HepG2 (cell line): ENCODE data around the gene PTPRU. TPM values are rescaled to one million over a fixed set of nuclear protein-coding genes. Genes with fewer than 3 reads are reported as not detected.

Experiments used
- ATAC-seq: fragments of 200-7000 bp; cut with Tn5 transposase; 3 replicates; pipeline ENCODE4 v1.9.1; 2020; ENCODE audit warnings: mild to moderate bottlenecking, moderate library complexity
- BruUV-seq: library from RNA; stranded (reverse); fragments of 400-500 nt; replicated peaks from 2 replicates; lab custom pipeline; 2021; lab: Mats Ljungman, UMichigan
- CTCF ChIA-PET: fragments of 300-600 bp; formaldehyde crosslinking; extraction: SDS; loops from one replicate; lab custom pipeline; 2021; ENCODE audit warnings: low total read pairs, inconsistent platforms, low intra/inter-chr PET ratio; lab: Yijun Ruan, JAX
- POLR2A ChIA-PET: fragments of 350-600 bp; sonication (Branson Sonifier 250); formaldehyde crosslinking; loops from one replicate; lab custom pipeline; 2020; ENCODE audit warnings: antibody characterized with exemption, inconsistent platforms; lab: Yijun Ruan, JAX
- DNase-seq: peaks from one replicate; pipeline ENCODE4 v3.0.0-alpha.2; 2015; ENCODE audit warnings: low spot score
- FAIRE-seq: peaks from 3 replicates; lab custom pipeline; 2011; peaks lifted over from hg19 to GRCh38; lab: Jason Lieb, UNC
- H2AFZ ChIP-seq: one replicate; pipeline ENCODE4 v1.6.1; 2011; ENCODE audit warnings: low read length, inconsistent platforms
- H3K27ac ChIP-seq: fragments of 300-600 bp; 3 replicates; pipeline ENCODE4 v1.8.0; 2011; ENCODE audit warnings: mixed run types, mild to moderate bottlenecking, mixed read lengths, low read length, inconsistent platforms; ENCODE audit not compliant: insufficient read depth; ENCODE audit errors: extremely low read length
- H3K27me3 ChIP-seq, 2 experiments: fragments of 200-600 bp in 1 of 2; 2 replicates in 1 of 2; 3 replicates in 1 of 2; pipeline versions ENCODE4 v1.6.0 to v1.8.0; 2011; ENCODE audit warnings: low read length in 2 of 2, mild to moderate bottlenecking in 2 of 2, moderate library complexity in 2 of 2, inconsistent platforms in 1 of 2; ENCODE audit not compliant: insufficient read depth in 2 of 2, control insufficient read depth in 1 of 2
- H3K36me3 ChIP-seq, 2 experiments: fragments of 200-600 bp in 1 of 2; replicated peaks in 1 of 2; 2 replicates in 1 of 2; 3 replicates in 1 of 2; pipeline versions ENCODE4 v1.5.1 to v1.8.0; 2011; ENCODE audit warnings: low read length in 2 of 2, inconsistent platforms in 1 of 2; ENCODE audit not compliant: insufficient read depth in 2 of 2, control insufficient read depth in 1 of 2
- H3K4me1 ChIP-seq: 2 replicates; pipeline ENCODE4 v1.5.1; 2012; ENCODE audit warnings: low read length, inconsistent platforms; ENCODE audit not compliant: insufficient read depth
- H3K4me2 ChIP-seq: 2 replicates; pipeline ENCODE4 v1.6.0; 2011; ENCODE audit warnings: low read depth, low read length, inconsistent platforms
- H3K4me3 ChIP-seq, 3 experiments: fragments of 200-600 bp in 1 of 3; sonication (generic), shearing (Covaris generic) in 1 of 3; replicated peaks in 1 of 3; 2 replicates each; pipeline ENCODE4 v1.5.1; 2011 to 2016; ENCODE audit warnings: low read length in 3 of 3, inconsistent platforms in 2 of 3, low read depth in 2 of 3, mild to moderate bottlenecking in 2 of 3, control low read depth in 1 of 3, mixed read lengths in 1 of 3; ENCODE audit not compliant: insufficient read depth in 1 of 3
- H3K79me2 ChIP-seq: one replicate; pipeline ENCODE4 v1.6.1; 2011; ENCODE audit warnings: low read length, inconsistent platforms; ENCODE audit not compliant: insufficient read depth
- H3K9ac ChIP-seq: 2 replicates; pipeline ENCODE4 v1.6.0; 2011; ENCODE audit warnings: mild to moderate bottlenecking, low read depth, low read length, inconsistent platforms; ENCODE audit not compliant: insufficient read depth
- H3K9me3 ChIP-seq: 2 replicates; pipeline ENCODE4 v1.5.1; 2012; ENCODE audit warnings: mild to moderate bottlenecking, low read length
- H4K20me1 ChIP-seq: 2 replicates; pipeline ENCODE4 v1.6.0; 2011; ENCODE audit warnings: inconsistent platforms, mild to moderate bottlenecking, low read length, moderate library complexity; ENCODE audit not compliant: insufficient read depth
- BCL6 ChIP-seq: IDR thresholded peaks from 2 replicates; pipeline ENCODE4 v1.6.1; 2016; ENCODE audit warnings: missing genetic modification reagents, missing compliant biosample characterization
- JDP2 ChIP-seq: sonication (generic); formaldehyde crosslinking; IDR thresholded peaks from 2 replicates; pipeline ENCODE4 v1.8.1; 2022; ENCODE audit warnings: missing genetic modification reagents, borderline replicate concordance
- KDM2A ChIP-seq: sonication (generic); formaldehyde crosslinking; IDR thresholded peaks from 2 replicates; pipeline ENCODE4 v1.4.0; 2020; ENCODE audit warnings: low read depth, missing genetic modification reagents, borderline replicate concordance
- NR2F2 ChIP-seq: IDR thresholded peaks from 2 replicates; pipeline ENCODE4 v1.6.1; 2012; ENCODE audit warnings: low read depth, inconsistent platforms, borderline replicate concordance
- SATB2 ChIP-seq: sonication (generic); formaldehyde crosslinking; IDR thresholded peaks from 2 replicates; pipeline ENCODE4 v1.5.0; 2020; ENCODE audit warnings: missing genetic modification reagents
- SOX13 ChIP-seq, 3 experiments: fragments of 450-650 bp in 1 of 3; sonication (generic) in 1 of 3; formaldehyde crosslinking in 1 of 3; IDR thresholded peaks in 2 of 3; conservative IDR thresholded peaks in 1 of 3; 2 replicates each; pipeline versions ENCODE4 v1.5.0 to v1.6.1; 2016 to 2020; ENCODE audit warnings: antibody characterized with exemption in 1 of 3, mild to moderate bottlenecking in 1 of 3, missing compliant biosample characterization in 1 of 3, missing genetic modification reagents in 1 of 3, moderate library complexity in 1 of 3
- TRIM24 ChIP-seq: sonication (generic); formaldehyde crosslinking; IDR thresholded peaks from 2 replicates; pipeline ENCODE4 v1.8.0; 2022; ENCODE audit warnings: mild to moderate bottlenecking, missing genetic modification reagents
- WGBS: methylation state at CpG from one replicate; pipeline ENCODE4 v1.1.6; 2017; ENCODE audit warnings: low lambda C conversion rate; 5-methylcytosine and 5-hydroxymethylcytosine counted together
- in situ Hi-C: cut with HindIII; loops from 2 replicates; pipeline ENCODE4 v1.10.0; 2017; ENCODE audit warnings: low pct_unique_long_range_greater_than_20kb; ENCODE audit not compliant: extremely low pct_ligation_motif_present
- intact Hi-C: fragments of 100-400 bp; cut with micrococcal nuclease; formaldehyde crosslinking; loops from one replicate; pipeline ENCODE4 v1.10.0; 2022; ENCODE audit not compliant: unreplicated experiment
- polyA plus RNA-seq, 8 experiments: library from polyadenylated mRNA; depleted of rRNA in 3 of 8; stranded (reverse) in 7 of 8; unstranded in 1 of 8; fragments of >200 nt; fragmentation: Illumina TruSeq in 4 of 8; extraction: Trizol in 4 of 8; gene quantifications; 2 replicates each; pipeline versions ENCODE4 v1.2.1 to v1.2.3, GENCODE V29; 2011 to 2016; ENCODE audit warnings: low read depth in 4 of 8, missing spikeins in 1 of 8, mixed read lengths in 1 of 8; ENCODE audit not compliant: insufficient read depth in 1 of 8
- total RNA-seq, 5 experiments: library from RNA; depleted of rRNA; stranded (reverse); fragments of >200 nt; fragmentation: Illumina TruSeq; extraction: Trizol; gene quantifications; 2 replicates each; pipeline ENCODE4 v1.2.3, GENCODE V29; 2016; ENCODE audit warnings: low read depth in 1 of 5
- TF ChIP-seq, protein P1 (sequence below): IDR thresholded peaks from 2 replicates; pipeline ENCODE4 v1.4.0; 2020; ENCODE audit warnings: mild to moderate bottlenecking, missing genetic modification reagents
- TF ChIP-seq, protein P2 (sequence below): sonication (generic); formaldehyde crosslinking; IDR thresholded peaks from 2 replicates; pipeline ENCODE4 v1.4.0; 2020; ENCODE audit warnings: missing genetic modification reagents, borderline replicate concordance
- TF ChIP-seq, protein P3 (sequence below): sonication (generic); formaldehyde crosslinking; conservative IDR thresholded peaks from 2 replicates; pipeline ENCODE4 v1.4.0; 2020; ENCODE audit warnings: mild to moderate bottlenecking, missing genetic modification reagents, moderate library complexity
- TF ChIP-seq, protein P4 (sequence below): sonication (generic); formaldehyde crosslinking; IDR thresholded peaks from 2 replicates; pipeline ENCODE4 v1.4.0; 2020; ENCODE audit warnings: mild to moderate bottlenecking, missing genetic modification reagents

Gene PTPRU
- total and polyA plus RNA-seq, 2 of the 13 experiments (the other 11 are each of a cell fraction or from before 2014, with no cell fraction given) = 21.6 to 22.3 TPM

DNA sequence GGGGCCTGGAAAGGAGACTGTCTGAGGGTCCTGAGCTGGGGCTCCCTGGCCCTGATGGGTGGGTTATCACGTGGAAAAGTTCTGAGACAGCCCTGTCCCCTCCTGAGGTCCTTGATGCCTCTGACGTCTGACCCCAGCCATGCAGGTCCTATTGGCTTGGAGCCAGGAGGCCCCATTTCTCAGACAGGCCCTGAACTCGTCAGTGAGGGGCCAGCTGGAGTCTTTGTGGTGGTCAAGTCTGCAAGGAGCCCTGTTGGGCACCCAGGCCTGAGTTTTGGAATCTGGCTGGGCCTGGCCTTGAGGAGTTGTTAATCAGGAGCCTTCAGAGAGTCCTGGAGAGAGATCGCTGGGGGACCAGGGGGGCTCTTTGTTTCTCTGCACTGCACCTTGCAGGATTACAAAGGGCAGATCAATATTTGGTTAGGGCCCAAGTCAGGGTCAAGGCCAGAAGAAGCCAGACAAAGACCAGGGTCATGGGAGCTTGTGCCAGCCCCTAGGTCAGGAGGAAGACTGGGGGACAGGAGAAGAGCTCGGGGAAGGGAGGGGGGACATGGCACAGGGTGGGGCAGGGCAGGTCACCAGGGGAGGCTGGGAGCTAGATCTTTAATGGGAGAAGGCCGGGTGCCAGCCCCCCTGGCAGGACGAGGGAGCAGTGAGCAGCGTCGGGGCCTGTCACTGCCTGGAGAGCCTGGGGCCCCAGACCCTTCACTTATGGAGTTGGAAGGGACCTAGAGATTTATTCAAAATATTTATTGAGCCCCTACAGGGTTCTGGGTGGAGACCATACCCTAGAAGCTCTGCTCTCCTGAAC, 83.2 kb downstream of the PTPRU start:
- no peak overlapping the region for H3K4me3 ChIP-seq
- peaks cover 4 to 20% of the 10 kb centered on the region in 2 experiments; a peak in 3 of 5 replicates for H3K36me3 ChIP-seq
- intact Hi-C loops = no loop called here
- in situ Hi-C loops = no loop called here
- peak; percentile 32 for ATAC-seq
- no peaks in the 10 kb centered on the region for H3K27me3 ChIP-seq
- H4K20me1 ChIP-seq = no peaks in the 10 kb centered on the region
- POLR2A ChIA-PET = interaction anchor here (1.2 kb wide), 1 partner anchor 448 kb away, joined by 3 read pairs; no protein-coding TSS in a partner anchor
- no peak overlapping the region for H2AFZ ChIP-seq
- CTCF ChIA-PET = no interaction called here
- H3K27ac ChIP-seq = no peak overlapping the region
- no peak for FAIRE-seq
- BruUV-seq = no TSS peak
- H3K9me3 ChIP-seq = no peaks in the 10 kb centered on the region
- peak; percentile 32 for DNase-seq
- no peaks in the 10 kb centered on the region for H3K79me2 ChIP-seq
- H3K9ac ChIP-seq = no peak overlapping the region
- 58% methylated on average over 5 of the region's 9 CpGs for WGBS
- peaks cover 13% of the 10 kb centered on the region for H3K4me1 ChIP-seq
- peak overlapping the region; percentile 23; the same call in 1 of the 2 replicates for H3K4me2 ChIP-seq
- TF ChIP-seq TRIM24 (CRISPR knock-in tag) (no peak), SATB2 (CRISPR knock-in tag) (no peak), BCL6 (CRISPR knock-in tag) (peak; percentile 71), JDP2 (CRISPR knock-in tag) (no peak), NR2F2 (peak; percentile 83), SOX13 (IDR thresholded peaks at IDR 0.05) (0 out of 2 replicates have a peak, but pooled peaks have one; percentile 55), SOX13 (CRISPR knock-in tag; conservative IDR thresholded peaks at IDR 0.05 in 1 of 2, IDR thresholded peaks at IDR 0.05 in 1 of 2) (peak in 1 of 2 experiments; percentile 86; a peak in 2 of 4 replicates), KDM2A (CRISPR knock-in tag) (no peak)
- TF ChIP-seq, protein P1, sequence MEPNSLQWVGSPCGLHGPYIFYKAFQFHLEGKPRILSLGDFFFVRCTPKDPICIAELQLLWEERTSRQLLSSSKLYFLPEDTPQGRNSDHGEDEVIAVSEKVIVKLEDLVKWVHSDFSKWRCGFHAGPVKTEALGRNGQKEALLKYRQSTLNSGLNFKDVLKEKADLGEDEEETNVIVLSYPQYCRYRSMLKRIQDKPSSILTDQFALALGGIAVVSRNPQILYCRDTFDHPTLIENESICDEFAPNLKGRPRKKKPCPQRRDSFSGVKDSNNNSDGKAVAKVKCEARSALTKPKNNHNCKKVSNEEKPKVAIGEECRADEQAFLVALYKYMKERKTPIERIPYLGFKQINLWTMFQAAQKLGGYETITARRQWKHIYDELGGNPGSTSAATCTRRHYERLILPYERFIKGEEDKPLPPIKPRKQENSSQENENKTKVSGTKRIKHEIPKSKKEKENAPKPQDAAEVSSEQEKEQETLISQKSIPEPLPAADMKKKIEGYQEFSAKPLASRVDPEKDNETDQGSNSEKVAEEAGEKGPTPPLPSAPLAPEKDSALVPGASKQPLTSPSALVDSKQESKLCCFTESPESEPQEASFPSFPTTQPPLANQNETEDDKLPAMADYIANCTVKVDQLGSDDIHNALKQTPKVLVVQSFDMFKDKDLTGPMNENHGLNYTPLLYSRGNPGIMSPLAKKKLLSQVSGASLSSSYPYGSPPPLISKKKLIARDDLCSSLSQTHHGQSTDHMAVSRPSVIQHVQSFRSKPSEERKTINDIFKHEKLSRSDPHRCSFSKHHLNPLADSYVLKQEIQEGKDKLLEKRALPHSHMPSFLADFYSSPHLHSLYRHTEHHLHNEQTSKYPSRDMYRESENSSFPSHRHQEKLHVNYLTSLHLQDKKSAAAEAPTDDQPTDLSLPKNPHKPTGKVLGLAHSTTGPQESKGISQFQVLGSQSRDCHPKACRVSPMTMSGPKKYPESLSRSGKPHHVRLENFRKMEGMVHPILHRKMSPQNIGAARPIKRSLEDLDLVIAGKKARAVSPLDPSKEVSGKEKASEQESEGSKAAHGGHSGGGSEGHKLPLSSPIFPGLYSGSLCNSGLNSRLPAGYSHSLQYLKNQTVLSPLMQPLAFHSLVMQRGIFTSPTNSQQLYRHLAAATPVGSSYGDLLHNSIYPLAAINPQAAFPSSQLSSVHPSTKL (CRISPR knock-in tag) = 0 out of 2 replicates have a peak, but pooled peaks have one; percentile 14
- TF ChIP-seq, protein P2, sequence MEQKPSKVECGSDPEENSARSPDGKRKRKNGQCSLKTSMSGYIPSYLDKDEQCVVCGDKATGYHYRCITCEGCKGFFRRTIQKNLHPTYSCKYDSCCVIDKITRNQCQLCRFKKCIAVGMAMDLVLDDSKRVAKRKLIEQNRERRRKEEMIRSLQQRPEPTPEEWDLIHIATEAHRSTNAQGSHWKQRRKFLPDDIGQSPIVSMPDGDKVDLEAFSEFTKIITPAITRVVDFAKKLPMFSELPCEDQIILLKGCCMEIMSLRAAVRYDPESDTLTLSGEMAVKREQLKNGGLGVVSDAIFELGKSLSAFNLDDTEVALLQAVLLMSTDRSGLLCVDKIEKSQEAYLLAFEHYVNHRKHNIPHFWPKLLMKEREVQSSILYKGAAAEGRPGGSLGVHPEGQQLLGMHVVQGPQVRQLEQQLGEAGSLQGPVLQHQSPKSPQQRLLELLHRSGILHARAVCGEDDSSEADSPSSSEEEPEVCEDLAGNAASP = 0 out of 2 replicates have a peak, but pooled peaks have one; percentile 18
- TF ChIP-seq, protein P3, sequence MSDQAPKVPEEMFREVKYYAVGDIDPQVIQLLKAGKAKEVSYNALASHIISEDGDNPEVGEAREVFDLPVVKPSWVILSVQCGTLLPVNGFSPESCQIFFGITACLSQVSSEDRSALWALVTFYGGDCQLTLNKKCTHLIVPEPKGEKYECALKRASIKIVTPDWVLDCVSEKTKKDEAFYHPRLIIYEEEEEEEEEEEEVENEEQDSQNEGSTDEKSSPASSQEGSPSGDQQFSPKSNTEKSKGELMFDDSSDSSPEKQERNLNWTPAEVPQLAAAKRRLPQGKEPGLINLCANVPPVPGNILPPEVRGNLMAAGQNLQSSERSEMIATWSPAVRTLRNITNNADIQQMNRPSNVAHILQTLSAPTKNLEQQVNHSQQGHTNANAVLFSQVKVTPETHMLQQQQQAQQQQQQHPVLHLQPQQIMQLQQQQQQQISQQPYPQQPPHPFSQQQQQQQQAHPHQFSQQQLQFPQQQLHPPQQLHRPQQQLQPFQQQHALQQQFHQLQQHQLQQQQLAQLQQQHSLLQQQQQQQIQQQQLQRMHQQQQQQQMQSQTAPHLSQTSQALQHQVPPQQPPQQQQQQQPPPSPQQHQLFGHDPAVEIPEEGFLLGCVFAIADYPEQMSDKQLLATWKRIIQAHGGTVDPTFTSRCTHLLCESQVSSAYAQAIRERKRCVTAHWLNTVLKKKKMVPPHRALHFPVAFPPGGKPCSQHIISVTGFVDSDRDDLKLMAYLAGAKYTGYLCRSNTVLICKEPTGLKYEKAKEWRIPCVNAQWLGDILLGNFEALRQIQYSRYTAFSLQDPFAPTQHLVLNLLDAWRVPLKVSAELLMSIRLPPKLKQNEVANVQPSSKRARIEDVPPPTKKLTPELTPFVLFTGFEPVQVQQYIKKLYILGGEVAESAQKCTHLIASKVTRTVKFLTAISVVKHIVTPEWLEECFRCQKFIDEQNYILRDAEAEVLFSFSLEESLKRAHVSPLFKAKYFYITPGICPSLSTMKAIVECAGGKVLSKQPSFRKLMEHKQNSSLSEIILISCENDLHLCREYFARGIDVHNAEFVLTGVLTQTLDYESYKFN = peak; percentile 45; the same call in 1 of the 2 replicates
- TF ChIP-seq, protein P4, sequence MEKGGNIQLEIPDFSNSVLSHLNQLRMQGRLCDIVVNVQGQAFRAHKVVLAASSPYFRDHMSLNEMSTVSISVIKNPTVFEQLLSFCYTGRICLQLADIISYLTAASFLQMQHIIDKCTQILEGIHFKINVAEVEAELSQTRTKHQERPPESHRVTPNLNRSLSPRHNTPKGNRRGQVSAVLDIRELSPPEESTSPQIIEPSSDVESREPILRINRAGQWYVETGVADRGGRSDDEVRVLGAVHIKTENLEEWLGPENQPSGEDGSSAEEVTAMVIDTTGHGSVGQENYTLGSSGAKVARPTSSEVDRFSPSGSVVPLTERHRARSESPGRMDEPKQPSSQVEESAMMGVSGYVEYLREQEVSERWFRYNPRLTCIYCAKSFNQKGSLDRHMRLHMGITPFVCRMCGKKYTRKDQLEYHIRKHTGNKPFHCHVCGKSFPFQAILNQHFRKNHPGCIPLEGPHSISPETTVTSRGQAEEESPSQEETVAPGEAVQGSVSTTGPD = 0 out of 2 replicates have a peak, but pooled peaks have one; percentile 35
